Measurements from ENCODE around the gene LIPN. TPM values are rescaled to one million over a fixed set of nuclear protein-coding genes. Genes with fewer than 3 reads are reported as not detected.

Gene LIPN
- polyA plus RNA-seq, 1 donor from 2014 or later = not detected

DNA sequence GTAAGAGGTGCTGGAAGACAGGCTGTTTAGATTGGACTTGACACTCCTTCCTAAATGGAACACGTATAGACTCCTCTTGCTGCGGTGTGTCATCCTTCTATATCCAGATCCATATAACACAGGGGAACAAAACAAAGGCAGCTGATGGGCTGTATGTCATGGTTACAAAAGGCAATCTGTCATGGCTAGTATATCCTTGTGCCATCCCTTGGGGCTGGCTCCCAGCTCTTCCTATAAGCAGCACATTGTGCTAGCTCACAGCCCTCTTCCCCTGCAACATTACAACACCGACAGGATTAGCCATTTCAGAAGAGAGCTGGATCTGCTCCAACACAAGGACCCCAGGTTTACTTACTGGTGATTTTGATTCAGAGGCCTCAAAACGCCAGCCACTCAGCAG lies 38.4 kb upstream of the LIPN start:
- H4K20me1 ChIP-seq (ENCODE audit: insufficient read depth) = no peaks in the 10 kb centered on the region
- H3F3A ChIP-seq (ENCODE audit: insufficient read depth, low read length, poor library complexity, severe bottlenecking) = no peaks in the 10 kb centered on the region
- H3K9ac ChIP-seq (ENCODE audit: low read length) = no peak overlapping the region
- H3K27ac ChIP-seq (ENCODE audit: low read length) = no peak overlapping the region
- H3K9me2 ChIP-seq (ENCODE audit: insufficient read depth, low read length) = no peaks in the 10 kb centered on the region
- H3K9me3 ChIP-seq (ENCODE audit: low read length) = no peaks in the 10 kb centered on the region
- H3K27me3 ChIP-seq (ENCODE audit: insufficient read depth, low read depth, low read length) = no peaks in the 10 kb centered on the region
- H2AFZ ChIP-seq (ENCODE audit: low read depth, low read length) = no peak overlapping the region
- TF ChIP-seq SMC3 (conservative IDR thresholded peaks at IDR 0.05; ENCODE audit: poor library complexity) = no peak
- TF ChIP-seq POLR2AphosphoS5 (IDR thresholded peaks at IDR 0.05) = no peak
- no peaks in the 10 kb centered on the region for H3K36me3 ChIP-seq (ENCODE audit: insufficient read depth, low read length)
- no peak overlapping the region for H3K4me3 ChIP-seq (ENCODE audit: low read length)
- H3K4me2 ChIP-seq (ENCODE audit: low read length) = no peak overlapping the region
- no peaks in the 10 kb centered on the region for H3K79me2 ChIP-seq (replicated peaks; ENCODE audit: insufficient read depth, low read length)

DNA sequence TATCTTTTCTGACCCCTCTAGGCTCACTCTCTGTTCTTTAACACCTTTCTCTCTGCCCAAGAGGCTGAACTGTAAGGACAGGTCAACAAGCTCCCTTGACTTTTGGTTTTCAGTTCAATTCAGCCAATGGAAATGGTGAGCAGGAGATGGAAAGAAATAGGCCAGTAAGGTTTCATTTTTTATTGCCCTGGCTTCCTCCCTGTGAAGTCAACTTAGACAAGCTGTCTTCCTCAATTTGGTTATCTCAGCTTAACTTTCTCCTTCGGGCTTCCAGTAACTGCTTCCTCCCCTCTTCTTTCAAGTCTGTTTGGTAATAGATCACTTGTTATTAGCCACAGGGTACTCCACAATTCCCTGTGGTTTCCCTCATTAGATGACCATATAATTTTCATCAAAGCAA lies 34.0 kb upstream of the LIPN start:
- Histone ChIP-seq H3K4me3 (ENCODE audit: low read length) (no peak overlapping the region), H3K4me2 (ENCODE audit: low read length) (no peak overlapping the region), H2AFZ (ENCODE audit: low read depth, low read length) (no peak overlapping the region), H4K20me1 (ENCODE audit: insufficient read depth) (no peaks in the 10 kb centered on the region), H3K27ac (ENCODE audit: low read length) (no peak overlapping the region), H3K79me2 (replicated peaks; ENCODE audit: insufficient read depth, low read length) (no peaks in the 10 kb centered on the region), H3K9me2 (ENCODE audit: insufficient read depth, low read length) (no peaks in the 10 kb centered on the region), H3F3A (ENCODE audit: insufficient read depth, low read length, poor library complexity, severe bottlenecking) (no peaks in the 10 kb centered on the region), H3K27me3 (ENCODE audit: insufficient read depth, low read depth, low read length) (no peaks in the 10 kb centered on the region), H3K9me3 (ENCODE audit: low read length) (no peaks in the 10 kb centered on the region), H3K9ac (ENCODE audit: low read length) (no peak overlapping the region), H3K36me3 (ENCODE audit: insufficient read depth, low read length) (no peaks in the 10 kb centered on the region)
- TF ChIP-seq POLR2AphosphoS5 (IDR thresholded peaks at IDR 0.05) (no peak), EP300 (conservative IDR thresholded peaks at IDR 0.05; ENCODE audit: poor library complexity, severe bottlenecking) (no peak), SMC3 (conservative IDR thresholded peaks at IDR 0.05; ENCODE audit: poor library complexity) (no peak), MXI1 (conservative IDR thresholded peaks at IDR 0.05; ENCODE audit: poor library complexity, severe bottlenecking) (no peak), TAF1 (IDR thresholded peaks at IDR 0.05; ENCODE audit: low read depth) (no peak), EZH2 (IDR thresholded peaks at IDR 0.05; ENCODE audit: borderline replicate concordance, insufficient read depth, low read length, poor library complexity, severe bottlenecking) (no peak), RAD21 (conservative IDR thresholded peaks at IDR 0.05) (no peak)
- TF ChIP-seq, protein P1, sequence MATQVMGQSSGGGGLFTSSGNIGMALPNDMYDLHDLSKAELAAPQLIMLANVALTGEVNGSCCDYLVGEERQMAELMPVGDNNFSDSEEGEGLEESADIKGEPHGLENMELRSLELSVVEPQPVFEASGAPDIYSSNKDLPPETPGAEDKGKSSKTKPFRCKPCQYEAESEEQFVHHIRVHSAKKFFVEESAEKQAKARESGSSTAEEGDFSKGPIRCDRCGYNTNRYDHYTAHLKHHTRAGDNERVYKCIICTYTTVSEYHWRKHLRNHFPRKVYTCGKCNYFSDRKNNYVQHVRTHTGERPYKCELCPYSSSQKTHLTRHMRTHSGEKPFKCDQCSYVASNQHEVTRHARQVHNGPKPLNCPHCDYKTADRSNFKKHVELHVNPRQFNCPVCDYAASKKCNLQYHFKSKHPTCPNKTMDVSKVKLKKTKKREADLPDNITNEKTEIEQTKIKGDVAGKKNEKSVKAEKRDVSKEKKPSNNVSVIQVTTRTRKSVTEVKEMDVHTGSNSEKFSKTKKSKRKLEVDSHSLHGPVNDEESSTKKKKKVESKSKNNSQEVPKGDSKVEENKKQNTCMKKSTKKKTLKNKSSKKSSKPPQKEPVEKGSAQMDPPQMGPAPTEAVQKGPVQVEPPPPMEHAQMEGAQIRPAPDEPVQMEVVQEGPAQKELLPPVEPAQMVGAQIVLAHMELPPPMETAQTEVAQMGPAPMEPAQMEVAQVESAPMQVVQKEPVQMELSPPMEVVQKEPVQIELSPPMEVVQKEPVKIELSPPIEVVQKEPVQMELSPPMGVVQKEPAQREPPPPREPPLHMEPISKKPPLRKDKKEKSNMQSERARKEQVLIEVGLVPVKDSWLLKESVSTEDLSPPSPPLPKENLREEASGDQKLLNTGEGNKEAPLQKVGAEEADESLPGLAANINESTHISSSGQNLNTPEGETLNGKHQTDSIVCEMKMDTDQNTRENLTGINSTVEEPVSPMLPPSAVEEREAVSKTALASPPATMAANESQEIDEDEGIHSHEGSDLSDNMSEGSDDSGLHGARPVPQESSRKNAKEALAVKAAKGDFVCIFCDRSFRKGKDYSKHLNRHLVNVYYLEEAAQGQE (IDR thresholded peaks at IDR 0.05; ENCODE audit: borderline replicate concordance) = no peak
- TF ChIP-seq, protein P2, sequence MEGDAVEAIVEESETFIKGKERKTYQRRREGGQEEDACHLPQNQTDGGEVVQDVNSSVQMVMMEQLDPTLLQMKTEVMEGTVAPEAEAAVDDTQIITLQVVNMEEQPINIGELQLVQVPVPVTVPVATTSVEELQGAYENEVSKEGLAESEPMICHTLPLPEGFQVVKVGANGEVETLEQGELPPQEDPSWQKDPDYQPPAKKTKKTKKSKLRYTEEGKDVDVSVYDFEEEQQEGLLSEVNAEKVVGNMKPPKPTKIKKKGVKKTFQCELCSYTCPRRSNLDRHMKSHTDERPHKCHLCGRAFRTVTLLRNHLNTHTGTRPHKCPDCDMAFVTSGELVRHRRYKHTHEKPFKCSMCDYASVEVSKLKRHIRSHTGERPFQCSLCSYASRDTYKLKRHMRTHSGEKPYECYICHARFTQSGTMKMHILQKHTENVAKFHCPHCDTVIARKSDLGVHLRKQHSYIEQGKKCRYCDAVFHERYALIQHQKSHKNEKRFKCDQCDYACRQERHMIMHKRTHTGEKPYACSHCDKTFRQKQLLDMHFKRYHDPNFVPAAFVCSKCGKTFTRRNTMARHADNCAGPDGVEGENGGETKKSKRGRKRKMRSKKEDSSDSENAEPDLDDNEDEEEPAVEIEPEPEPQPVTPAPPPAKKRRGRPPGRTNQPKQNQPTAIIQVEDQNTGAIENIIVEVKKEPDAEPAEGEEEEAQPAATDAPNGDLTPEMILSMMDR (IDR thresholded peaks at IDR 0.05; ENCODE audit: poor library complexity, severe bottlenecking) = no peak

All from neural cell (in vitro differentiated cells).